HG03103 (cell line): ENCODE data around the gene EDC3.
"Not testable (repeated sequence)": the region's sequence is repeated elsewhere in the genome, so short reads cannot be mapped to it uniquely, and the experiment has no call there.

Experiments
- ATAC-seq: cut with Tn5 transposase; IDR thresholded peaks from one replicate; pipeline ENCODE4 v1.9.1; 2021; ENCODE audit warnings: low read depth; ENCODE audit not compliant: unreplicated experiment

Gene EDC3

DNA sequence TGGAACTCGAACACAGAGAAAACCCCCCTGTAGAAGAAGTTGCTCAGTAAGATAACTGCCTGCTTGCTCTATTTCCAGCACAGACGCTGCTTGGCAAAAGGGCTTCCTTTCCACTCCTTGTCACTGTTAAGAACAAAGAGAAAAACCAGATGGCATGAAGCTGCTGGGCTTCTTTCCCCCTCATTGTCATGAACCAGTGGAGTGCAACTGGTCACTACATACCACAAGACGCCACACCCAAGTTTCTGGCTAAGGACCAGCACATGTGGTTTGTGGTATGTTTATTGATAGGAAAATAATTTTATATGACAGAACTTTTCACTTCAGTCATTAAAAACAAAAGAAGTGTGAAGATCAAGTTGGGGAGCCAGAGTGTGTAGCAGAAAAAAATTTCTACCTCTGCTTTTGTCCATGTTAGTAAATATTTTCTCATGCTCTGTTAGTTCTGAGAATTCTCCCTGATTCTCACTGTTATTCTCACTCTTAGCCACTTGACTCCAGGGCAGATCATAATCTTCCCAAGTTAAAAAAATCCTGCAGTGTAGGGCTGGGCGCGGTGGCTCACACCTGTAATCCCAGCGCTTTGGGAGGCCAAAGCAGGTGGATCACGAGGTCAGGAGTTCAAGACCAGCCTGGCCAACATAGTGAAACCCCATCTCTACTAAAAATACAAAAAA lies 42.3 kb downstream of the EDC3 start:
- ATAC-seq, result no peak

DNA sequence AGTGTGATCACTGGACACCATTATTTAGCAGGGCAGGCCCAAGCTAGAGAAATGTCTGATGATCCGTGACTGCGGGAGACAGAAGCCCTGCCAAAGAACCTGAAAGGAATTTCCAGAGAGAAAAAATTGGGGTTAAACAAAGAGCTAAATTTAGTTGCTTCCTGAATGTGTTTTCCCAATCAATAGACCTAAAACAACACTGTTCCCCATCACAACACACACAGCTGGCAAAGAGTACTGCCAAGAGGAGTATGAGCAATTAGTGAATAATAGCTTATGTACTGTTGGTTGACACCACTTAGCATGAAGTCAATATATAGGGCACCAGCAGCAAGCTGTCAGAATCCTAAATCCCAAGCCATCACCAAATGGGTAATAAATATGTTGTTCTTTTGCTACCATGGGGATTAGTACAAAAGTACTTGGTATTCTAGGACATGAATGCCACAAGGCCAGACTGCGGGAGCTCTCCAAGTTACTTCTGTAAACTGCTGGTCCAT lies 44.5 kb downstream of the EDC3 start:
- ATAC-seq, result no peak

DNA sequence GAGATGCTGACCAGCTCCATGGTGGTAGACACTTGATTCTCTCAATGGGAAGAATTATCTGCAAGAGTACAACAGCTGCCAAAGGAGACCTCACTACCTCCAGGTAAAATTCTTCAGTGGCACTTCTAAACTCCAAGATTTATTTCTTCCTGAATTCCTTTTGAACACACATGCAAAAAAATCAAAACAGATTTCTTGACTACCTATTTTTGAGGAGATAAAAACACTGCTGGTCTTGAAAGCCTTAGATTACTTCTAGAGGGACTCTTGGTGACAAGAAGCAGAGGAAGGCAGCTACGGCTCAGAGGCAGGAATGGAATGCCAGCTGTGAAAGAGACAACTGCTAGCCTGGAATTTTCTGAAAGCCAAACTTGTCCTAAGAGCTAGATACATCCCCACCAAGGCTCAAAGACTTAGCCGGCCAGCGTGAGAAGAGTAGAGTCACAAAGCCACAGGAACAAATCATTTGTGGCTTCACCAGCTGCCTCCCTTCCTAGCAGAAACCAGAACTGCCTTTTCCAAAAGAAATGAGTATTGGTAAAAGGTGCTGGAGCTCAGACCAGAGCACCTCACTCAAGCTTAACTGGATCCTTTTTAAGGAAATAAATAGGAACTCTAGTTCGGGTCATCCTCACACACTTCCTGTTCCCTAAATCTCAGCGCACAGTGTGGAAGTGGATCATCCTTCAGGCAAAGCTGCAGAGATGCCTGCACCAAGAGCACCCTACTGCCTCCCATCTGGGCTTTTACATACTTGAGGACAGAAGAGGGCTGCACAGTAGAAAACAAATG lies 47.6 kb downstream of the EDC3 start:
- no peak for ATAC-seq

DNA sequence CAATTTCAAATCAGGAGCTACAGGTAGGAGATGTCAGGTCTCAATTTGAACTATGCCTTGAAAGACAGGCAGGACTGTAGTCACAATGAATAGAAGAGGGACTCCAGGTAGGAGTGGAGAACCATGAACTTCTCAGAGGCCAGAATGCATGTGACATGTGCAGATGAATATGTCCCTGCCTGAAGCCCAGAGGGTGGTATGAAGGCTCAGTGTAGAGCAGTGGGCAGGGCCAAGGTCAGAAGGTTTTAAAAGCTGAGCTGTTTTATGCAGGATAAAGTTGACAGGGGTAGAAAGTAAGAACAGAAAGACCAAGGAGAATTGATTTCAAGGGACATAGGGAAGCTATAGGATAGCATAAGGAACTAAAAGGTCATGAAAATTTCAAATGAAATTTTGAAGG lies 49.3 kb downstream of the EDC3 start:
- ATAC-seq, result no peak

DNA sequence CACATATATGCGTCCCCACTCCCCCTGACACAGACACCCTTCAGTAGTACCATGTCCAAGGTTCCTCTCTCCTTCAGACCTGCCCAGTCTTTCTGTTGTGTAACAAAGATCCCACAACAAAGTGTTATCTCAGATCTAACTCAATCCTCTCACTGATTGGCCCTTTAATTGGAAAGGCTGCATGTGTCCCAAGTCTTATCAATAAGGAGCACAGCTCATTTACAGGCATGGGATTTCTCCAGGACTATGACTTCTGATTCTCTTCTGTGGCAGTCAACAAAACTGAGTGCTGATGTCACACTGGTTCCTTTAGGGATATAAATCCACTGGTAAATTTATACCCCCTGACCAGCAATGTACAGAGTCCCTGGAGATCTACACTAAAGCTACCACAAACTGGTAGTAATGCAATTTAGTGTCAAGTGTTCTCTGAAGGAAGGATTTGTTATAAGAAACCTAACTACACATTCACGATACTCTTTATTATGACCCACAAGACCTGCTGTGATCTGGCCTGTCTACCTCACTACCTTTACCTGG lies 52.1 kb downstream of the EDC3 start:
- ATAC-seq, result no peak

DNA sequence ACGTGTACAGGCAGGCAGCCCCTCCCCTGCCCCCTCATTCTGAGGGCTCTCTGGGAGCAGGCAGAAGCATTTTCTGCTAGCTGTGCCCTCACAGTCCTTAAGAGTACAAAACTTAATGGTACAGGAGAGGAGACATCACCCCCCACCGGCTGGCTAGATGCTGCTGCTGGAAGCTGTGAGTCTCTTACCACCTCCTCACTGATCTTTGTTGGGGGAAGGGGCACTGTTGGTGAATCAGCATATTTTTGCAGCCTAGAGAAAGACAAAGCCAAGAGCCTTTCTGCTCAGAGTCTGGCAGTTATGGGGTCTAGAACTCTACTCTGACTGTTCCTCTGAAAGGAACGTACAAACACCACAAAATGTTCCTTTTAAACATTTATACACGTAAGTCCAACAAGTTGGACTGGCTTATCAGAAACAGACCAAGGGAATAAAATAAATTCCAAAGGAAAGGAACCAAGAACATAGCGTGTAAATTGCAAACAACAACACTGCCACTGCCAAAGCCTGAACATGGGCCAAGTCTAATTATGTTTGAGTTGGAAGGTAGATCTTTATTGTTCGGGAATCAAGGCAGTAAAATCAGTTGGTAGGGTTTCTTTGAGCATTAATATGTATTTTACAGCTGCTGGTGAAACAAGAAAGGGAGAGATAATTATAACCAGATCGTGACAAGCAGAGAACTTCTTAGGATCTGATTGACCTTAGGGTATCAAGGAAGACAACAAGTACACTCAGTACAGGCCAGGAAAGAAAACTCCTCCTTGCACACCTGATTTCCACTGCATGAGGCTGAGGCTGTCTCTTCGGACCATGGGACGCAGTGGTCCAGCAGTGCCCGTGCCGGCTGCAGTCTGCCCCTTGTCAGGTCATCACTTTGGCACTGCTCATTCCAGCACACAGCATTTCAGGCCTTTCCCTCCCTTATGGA lies 52.8 kb downstream of the EDC3 start:
- no peak for ATAC-seq

DNA sequence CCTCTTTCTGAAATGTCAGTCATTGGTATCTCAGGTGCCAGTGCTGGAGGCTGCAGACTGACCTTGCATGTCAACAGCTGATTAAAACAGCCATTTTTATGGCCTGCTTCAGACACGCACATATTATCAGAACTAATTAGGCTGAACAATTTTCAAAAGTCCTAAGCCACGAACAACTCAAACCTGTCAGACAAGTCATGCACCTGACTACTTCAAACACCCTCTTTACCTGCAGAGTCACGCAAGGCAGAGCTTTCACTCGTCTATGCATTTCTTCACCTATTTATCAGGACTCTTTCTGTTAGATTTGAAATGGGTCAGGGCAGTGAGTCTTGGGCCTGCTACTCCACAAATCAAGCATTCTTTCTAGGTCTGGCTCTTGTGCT lies 53.5 kb downstream of the EDC3 start:
- no peak for ATAC-seq

DNA sequence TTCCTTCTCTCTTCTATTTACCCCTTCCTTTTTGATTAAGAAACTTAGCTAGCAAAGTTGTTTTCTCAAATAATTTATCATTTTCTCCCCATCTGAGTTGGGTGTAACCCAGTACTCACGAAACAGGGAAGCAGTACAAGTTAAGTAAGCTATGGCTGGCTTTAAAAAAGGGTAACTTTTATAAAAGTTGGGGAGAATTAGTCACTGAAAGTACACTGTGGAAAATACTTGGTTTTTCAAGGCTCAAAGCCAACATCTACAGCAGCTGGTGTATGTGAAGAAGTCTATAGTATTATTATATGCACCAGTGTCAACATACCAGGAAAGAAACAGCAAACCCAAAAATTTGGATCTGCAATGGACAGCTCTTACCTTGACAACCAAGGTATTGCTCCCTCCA lies 54.7 kb downstream of the EDC3 start:
- no peak for ATAC-seq

DNA sequence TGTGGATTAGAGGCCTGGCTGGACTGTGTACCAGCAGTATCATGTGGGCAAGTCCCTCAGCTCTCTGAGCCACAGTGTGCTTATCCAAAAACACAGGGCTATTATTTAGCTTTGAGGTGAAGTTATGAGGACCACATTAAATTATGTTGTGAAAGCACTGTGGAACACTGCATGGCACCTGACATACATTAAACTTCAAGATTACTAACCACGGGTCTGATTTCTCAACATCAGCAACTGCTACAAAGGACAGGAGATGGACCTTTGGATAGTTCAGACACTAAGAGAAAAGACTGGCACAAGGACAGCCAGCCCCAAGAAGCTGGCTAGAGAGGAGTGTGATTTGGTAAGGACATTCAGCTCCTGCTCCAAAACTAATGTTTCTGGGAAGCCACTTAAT lies 58.8 kb downstream of the EDC3 start:
- no peak for ATAC-seq

DNA sequence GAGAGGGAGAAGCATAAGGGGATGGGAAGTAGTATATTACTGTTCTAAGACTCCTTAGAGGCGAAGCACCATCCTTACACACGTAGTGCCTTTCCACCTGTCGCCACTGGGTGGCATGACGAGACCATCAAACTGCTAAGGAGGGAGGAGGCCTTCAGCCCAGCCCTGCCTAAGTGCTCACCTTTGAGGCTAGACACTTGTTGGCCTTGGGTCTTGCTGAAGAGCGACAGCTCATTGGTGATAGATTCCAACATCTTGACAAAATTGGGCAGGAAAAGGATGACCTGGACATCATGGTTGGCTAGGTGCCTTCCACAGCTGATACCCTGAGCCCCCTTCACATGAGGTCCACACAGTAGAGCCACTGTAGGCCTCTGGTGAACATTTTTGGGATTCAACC lies 60.6 kb downstream of the EDC3 start:
- no peak for ATAC-seq

DNA sequence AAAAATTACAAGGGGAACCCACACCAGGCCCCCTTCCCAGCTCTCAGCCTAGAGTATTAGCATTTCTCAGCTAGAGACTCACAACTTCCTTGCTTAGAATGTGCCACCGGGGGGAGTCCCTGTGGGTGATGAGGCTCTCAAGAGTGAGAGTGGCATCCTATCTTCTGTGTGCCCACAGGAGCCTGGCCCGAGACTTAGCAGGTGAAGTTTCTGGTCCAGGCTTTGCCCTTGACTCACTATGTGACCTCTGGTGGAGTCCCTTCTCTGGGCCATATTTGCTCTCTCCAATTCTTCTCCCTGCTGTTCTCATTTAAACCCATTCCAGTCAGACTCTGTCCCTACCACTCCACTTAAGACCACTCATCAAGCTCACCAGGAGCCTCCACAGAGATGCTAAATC lies 62.0 kb downstream of the EDC3 start:
- no peak for ATAC-seq

DNA sequence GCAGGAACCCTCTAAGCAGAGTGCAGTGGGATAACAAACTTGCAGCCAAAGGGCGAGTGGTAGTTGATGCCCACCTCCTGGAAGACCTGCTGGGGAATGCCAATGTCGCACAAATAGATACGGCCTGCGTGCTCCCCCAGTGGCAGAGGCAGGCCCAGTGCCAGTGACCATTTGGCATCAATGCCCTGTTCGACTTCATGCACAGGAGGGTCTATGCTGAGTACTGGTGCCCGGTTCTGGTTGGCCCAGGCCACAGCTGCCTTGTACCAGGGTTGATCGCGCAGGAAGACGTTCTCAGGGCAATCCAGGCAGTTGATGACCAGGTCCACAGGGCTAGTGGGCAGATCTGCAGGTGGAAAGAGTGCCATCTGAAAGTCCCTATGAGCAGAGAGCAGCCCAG lies 63.2 kb downstream of the EDC3 start:
- no peak for ATAC-seq

DNA sequence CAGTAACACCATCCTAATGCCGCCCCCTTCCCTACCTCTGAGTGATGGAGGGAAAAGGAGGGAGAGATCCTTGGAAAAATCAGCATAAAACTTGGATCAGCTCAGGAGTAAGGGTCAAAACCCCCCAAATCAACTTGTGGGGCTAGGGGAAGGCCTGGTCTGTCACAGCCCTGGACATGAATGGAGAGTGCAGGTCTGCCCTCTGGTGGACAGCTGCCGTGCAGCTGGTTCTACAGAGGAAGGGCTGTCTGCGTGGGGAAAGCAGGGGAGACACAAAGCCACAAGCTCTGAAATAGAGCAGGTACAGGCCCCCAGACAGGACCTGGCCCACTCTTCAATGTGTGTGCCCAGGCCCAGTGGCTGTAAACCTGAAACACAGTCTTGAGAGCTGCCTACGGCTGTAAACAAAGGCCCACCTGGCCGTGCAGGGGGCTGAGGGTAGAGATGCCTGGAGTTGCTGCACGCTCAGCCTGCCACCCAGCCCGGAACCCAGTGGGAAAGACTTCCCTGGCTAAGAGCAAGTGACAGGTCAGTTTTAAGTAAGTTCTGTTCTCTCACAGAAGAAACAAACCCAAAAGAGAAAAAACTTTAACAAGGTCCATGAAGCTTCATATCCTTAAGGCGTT lies 63.8 kb downstream of the EDC3 start:
- ATAC-seq, result no peak

DNA sequence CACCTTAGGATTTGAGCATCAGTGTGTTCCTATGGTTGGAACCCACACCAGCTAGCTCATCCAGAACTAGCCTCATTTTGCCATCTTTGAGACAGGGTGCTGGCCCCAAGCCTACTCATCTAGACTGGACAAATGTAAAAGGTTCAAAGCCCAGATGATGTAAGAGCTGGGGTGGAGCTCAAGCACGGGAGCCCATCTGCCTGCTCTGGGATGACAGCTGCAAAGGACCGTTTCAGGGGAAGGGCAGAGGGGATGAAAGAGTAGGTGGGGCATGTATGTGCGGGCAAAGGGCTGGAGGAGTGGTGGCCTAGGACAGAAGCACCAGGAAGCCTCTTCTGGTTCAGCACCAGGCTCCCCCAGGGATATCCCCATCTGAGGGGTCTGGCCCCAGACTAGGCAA lies 64.4 kb downstream of the EDC3 start:
- ATAC-seq, result no peak

DNA sequence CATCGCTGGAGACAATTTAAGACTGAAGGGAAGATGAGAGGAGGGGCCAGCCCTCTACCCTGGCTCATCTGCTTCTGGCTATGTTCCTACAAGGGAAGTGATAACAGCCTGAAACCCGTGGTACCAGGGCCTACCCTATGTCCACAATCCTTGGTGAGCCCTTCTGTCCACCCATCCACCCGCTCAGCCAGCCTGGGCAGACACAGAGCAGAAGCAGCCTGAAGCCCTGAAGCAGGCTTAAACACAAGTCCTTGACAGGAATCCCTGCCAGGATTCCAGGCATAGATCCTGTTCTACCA lies 64.8 kb downstream of the EDC3 start:
- no peak for ATAC-seq

DNA sequence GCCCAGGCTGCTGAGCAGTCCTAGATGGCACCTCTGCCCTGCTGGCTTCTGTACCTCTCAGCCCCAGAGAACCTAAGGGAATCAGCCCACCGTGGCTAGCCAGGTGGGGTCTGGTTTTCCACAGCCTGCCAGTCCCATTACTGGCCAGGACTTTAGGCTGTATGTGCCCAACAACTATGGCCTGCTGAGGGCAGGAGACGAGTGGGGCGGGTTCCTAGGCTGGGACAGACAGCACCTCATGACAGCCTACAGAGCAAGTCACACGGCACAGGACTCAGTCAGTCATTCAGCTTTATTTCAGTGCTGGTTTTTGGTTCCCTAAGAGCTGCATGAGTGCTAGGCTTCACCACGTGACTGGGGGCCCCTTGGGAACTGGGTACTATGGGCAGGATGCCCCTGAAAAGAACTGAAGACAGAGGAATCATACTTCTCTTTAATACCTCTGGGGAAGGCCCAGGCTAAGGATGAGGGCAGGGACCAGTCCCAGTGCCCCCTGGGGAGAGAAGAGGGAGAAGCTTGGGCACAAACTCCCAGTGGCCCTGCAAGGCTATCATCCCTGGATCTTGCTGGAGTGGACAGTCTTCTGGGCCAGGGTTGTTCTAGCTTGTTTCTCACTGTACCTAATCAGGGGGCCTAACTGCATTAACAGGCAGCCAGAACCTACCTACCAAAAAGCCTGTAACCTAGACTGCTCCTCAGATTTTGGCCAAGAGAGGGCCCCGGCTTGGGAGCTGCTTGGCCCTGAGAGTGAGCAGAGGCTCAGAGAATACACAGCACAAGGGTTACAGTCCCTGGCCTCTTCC lies 65.3 kb downstream of the EDC3 start:
- ATAC-seq, result no peak

DNA sequence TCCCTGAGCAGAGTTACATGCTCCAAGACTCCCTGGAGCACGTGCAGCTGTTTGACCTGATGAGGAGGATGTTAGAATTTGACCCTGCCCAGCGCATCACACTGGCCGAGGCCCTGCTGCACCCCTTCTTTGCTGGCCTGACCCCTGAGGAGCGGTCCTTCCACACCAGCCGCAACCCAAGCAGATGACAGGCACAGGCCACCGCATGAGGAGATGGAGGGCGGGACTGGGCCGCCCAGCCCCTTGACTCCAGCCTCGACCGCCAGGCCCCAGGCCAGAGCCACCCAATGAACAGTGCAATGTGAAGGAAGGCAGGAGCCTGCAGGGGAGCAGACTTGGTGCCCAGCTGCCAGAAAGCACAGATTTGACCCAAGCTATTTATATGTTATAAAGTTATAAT lies 66.1 kb downstream of the EDC3 start:
- ATAC-seq, result not testable (repeated sequence)

DNA sequence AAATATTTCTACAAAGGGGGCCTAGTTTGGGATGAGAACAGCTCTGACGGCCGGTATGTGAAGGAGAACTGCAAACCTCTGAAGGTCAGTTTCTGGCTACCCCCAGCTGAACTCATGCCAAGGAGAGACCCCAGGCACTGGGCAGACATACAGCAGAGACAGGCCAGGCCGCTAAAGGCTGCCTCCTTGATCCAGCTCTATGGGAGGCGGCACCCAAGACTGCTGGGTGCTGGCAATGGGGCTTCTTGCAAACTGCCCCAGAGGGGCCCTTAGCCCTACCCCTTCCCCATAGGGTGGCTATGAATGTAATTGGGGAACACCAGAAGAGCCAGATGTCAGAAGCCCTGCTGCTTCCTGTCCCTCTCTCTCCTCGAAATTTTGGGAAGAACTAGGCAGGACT lies 66.9 kb downstream of the EDC3 start:
- ATAC-seq, result no peak

DNA sequence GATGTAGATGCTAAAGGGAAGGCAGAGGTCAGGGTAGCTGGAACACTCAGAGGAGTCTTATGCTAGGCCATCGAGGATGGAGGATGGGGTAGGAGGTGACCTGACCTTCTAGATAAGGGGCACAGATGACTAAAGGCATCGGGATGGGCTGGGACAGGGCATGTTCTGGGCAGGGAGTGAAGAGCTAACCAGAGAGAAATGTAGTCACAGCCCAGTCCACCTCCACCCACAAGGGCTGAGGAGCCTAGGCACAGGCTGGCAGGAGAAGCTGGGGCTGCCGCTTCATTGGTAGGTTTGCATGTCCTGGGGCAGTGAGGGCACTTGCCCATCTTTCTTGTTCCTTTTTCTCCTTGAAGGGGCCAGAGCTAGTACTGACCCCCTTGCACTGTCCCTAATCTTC lies 67.6 kb downstream of the EDC3 start:
- no peak for ATAC-seq

DNA sequence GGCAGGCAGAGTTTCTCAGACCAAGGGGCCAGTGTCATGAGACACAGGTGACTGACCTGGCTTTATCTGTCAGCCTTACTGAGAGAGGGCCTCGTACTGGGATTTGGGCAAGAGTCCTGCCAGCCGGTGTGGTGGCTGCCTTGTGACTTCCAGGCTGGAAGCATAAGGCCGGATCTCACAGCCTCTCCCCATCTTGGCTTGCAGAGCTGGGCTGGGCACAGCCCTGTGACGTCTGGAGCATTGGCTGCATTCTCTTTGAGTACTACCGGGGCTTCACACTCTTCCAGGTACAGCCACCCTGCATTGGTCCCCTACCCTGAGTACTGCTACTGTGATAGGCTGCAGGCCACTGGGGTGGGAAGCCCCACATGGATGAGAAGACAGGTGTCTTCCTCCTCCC lies 68.1 kb downstream of the EDC3 start:
- no peak for ATAC-seq
